ENCODE data around the gene ADAMTSL4. TPM values are rescaled to one million over a fixed set of nuclear protein-coding genes. Genes with fewer than 3 reads are reported as not detected.

The ADAMTSL4 gene
- total and polyA plus RNA-seq, 2 of the 8 experiments (the other 6 are each of a cell fraction or from before 2014, with no cell fraction given), result 4.2 to 5.4 TPM

DNA sequence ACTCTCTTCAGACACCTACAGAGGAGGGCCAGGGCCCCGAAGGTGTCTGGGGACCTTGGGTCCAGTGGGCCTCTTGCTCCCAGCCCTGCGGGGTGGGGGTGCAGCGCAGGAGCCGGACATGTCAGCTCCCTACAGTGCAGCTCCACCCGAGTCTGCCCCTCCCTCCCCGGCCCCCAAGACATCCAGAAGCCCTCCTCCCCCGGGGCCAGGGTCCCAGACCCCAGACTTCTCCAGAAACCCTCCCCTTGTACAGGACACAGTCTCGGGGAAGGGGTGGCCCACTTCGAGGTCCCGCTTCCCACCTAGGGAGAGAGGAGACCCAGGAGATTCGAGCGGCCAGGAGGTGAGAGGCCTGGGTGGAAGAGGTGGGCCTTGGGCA is 3.7 kb downstream of the ADAMTSL4 start:
- H4K91ac ChIP-seq (replicated peaks; ENCODE audit: insufficient read length, low read length), result no peak overlapping the region
- 0 out of 2 replicates have a peak, but pooled peaks cover 3% of the 10 kb centered on the region for H3K79me1 ChIP-seq (ENCODE audit: low read depth, low read length)
- no peak overlapping the region for H4K8ac ChIP-seq (ENCODE audit: extremely low read depth, insufficient read depth, low read length)
- no peak overlapping the region for H2BK120ac ChIP-seq (replicated peaks; ENCODE audit: low read depth, low read length)
- no peaks in the 10 kb centered on the region for H3K9me3 ChIP-seq (ENCODE audit: insufficient read depth in 2 of 2, low read depth in 1 of 2, low read length in 1 of 2)
- peaks cover 0 to 14% (median 7%) of the 10 kb centered on the region in 4 experiments; a peak in 5 of 7 replicates for H3K27me3 ChIP-seq (replicated peaks in 1 of 4; ENCODE audit: control insufficient read depth in 3 of 4, extremely low read depth in 1 of 4, insufficient read depth in 3 of 4, low read length in 3 of 4)
- H3K36me3 ChIP-seq (ENCODE audit: control insufficient read depth in 2 of 4, insufficient read depth in 4 of 4, low read length in 3 of 4), result peaks cover 0 to 4% (median 2%) of the 10 kb centered on the region in 4 experiments; a peak in 2 of 8 replicates
- H2BK15ac ChIP-seq (ENCODE audit: low read length), result no peak overlapping the region
- WGBS, 2 experiments (ENCODE audit: extremely low coverage in 1 of 2, insufficient coverage in 1 of 2, insufficient read length in 1 of 2, insufficient replicate concordance in 2 of 2, low coverage in 1 of 2, low lambda C conversion rate in 2 of 2, missing lambda C conversion rate in 1 of 2), result 94% methylated on average over 5 of the region's 12 CpGs; no CpG with 5 or more reads in 1 of the 2 experiments
- ChIA-PET CTCF (ENCODE audit: partially characterized antibody) (interaction anchor here (1.0 to 1.4 kb wide), 3 partner anchors 16 to 21 kb away, joined by 3 to 11 read pairs (median 5); no protein-coding TSS in a partner anchor), POLR2A (ENCODE audit: partially characterized antibody) (interaction anchor here (1.2 to 43.7 kb wide), 6 partner anchors 8 to 292 kb away, joined by 3 to 1380 read pairs (median 43); partner anchors contain the start of genes ENSA, MCL1 and RPRD2)
- no peak overlapping the region for H2BK20ac ChIP-seq (ENCODE audit: low read length)
- no peaks in the 10 kb centered on the region for H3K79me2 ChIP-seq (ENCODE audit: control insufficient read depth in 1 of 2, insufficient read depth in 2 of 2, low read length in 2 of 2)
- H2BK12ac ChIP-seq (ENCODE audit: low read depth, low read length), result no peak overlapping the region
- DNase-seq (ENCODE audit: low read depth in 1 of 2, low spot score in 2 of 2) (no peak), FAIRE-seq (no peak)
- H3K4ac ChIP-seq (replicated peaks; ENCODE audit: insufficient read length, low read depth, low read length), result no peak overlapping the region
- H3K9ac ChIP-seq (replicated peaks in 1 of 4; ENCODE audit: extremely low read depth in 1 of 4, low read depth in 3 of 4, low read length in 3 of 4), result no peak overlapping the region
- peaks cover 2 to 21% (median 12%) of the 10 kb centered on the region in 4 experiments for H3K4me1 ChIP-seq (replicated peaks in 1 of 4; ENCODE audit: control insufficient read depth in 3 of 4, insufficient read depth in 4 of 4, low read length in 3 of 4)
- H3K18ac ChIP-seq (ENCODE audit: extremely low read depth, low read length), result no peak overlapping the region
- no peak overlapping the region for H4K5ac ChIP-seq (ENCODE audit: insufficient read length, low read depth, low read length)
- H2AFZ ChIP-seq (ENCODE audit: low read length), result no peak overlapping the region
- peaks cover 5% of the 10 kb centered on the region; the same call in 1 of the 2 replicates for H3K23me2 ChIP-seq (ENCODE audit: low read depth, low read length)
- 0 out of 2 replicates have a peak overlapping the region, but pooled peaks have one; percentile 15 for H2BK5ac ChIP-seq (ENCODE audit: low read depth, low read length)
- H3K4me2 ChIP-seq (ENCODE audit: insufficient read depth in 1 of 2, low read depth in 2 of 2, low read length in 2 of 2), result no peak overlapping the region
- no peak overlapping the region for H3K4me3 ChIP-seq (ENCODE audit: extremely low read depth in 1 of 4, insufficient read depth in 2 of 4, low read depth in 3 of 4, low read length in 4 of 4)
- peaks cover 1 to 4% of the 10 kb centered on the region in 2 experiments for H4K20me1 ChIP-seq (replicated peaks in 1 of 2; ENCODE audit: control insufficient read depth in 1 of 2, insufficient read depth in 2 of 2, low read length in 2 of 2)
- H3K14ac ChIP-seq (ENCODE audit: insufficient read length), result no peak overlapping the region
- TF ChIP-seq RXRA (IDR thresholded peaks at IDR 0.05; ENCODE audit: insufficient read depth, low read depth, low read length), result no peak
- TF ChIP-seq GTF2F1 (IDR thresholded peaks at IDR 0.05; ENCODE audit: borderline replicate concordance, low read depth, low read length), result no peak
- TF ChIP-seq EZH2 (IDR thresholded peaks at IDR 0.05; ENCODE audit: low read depth, low read length, severe bottlenecking), result no peak
- TF ChIP-seq SP1 (IDR thresholded peaks at IDR 0.05; ENCODE audit: low read depth, low read length), result no peak
- TF ChIP-seq NRF1 (IDR thresholded peaks at IDR 0.05; ENCODE audit: low read depth, low read length), result no peak
- TF ChIP-seq KDM4A (IDR thresholded peaks at IDR 0.05; ENCODE audit: low read depth, low read length, severe bottlenecking), result no peak
- no peak for TF ChIP-seq JUND (IDR thresholded peaks at IDR 0.05; ENCODE audit: low read length)
- no peak for TF ChIP-seq HDAC6 (IDR thresholded peaks at IDR 0.05; ENCODE audit: low read depth, low read length)
- TF ChIP-seq SIRT6 (IDR thresholded peaks at IDR 0.05; ENCODE audit: low read length), result no peak
- TF ChIP-seq, protein P1, sequence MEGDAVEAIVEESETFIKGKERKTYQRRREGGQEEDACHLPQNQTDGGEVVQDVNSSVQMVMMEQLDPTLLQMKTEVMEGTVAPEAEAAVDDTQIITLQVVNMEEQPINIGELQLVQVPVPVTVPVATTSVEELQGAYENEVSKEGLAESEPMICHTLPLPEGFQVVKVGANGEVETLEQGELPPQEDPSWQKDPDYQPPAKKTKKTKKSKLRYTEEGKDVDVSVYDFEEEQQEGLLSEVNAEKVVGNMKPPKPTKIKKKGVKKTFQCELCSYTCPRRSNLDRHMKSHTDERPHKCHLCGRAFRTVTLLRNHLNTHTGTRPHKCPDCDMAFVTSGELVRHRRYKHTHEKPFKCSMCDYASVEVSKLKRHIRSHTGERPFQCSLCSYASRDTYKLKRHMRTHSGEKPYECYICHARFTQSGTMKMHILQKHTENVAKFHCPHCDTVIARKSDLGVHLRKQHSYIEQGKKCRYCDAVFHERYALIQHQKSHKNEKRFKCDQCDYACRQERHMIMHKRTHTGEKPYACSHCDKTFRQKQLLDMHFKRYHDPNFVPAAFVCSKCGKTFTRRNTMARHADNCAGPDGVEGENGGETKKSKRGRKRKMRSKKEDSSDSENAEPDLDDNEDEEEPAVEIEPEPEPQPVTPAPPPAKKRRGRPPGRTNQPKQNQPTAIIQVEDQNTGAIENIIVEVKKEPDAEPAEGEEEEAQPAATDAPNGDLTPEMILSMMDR (IDR thresholded peaks at IDR 0.05; ENCODE audit: control extremely low read depth in 1 of 3, insufficient read depth in 1 of 3, low read depth in 1 of 3, low read length in 3 of 3), result no peak
- TF ChIP-seq, protein P2, sequence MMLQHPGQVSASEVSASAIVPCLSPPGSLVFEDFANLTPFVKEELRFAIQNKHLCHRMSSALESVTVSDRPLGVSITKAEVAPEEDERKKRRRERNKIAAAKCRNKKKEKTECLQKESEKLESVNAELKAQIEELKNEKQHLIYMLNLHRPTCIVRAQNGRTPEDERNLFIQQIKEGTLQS (IDR thresholded peaks at IDR 0.05; ENCODE audit: insufficient read depth, low read depth, low read length), result no peak
- H3K27ac ChIP-seq (ENCODE audit: low read depth, low read length), result no peak overlapping the region
- H3K56ac ChIP-seq (replicated peaks; ENCODE audit: insufficient read length, low read depth, low read length), result no peak overlapping the region
- H3K23ac ChIP-seq (ENCODE audit: insufficient read length), result no peak overlapping the region
- no peak overlapping the region for H2AK5ac ChIP-seq (ENCODE audit: low read depth, low read length)
